Loucy (cell line): Measurements from ENCODE around the gene EIF6.
"Not testable (repeated sequence)": the region's sequence is repeated elsewhere in the genome, so short reads cannot be mapped to it uniquely, and the experiment has no call there.

Experiments
- H2AFZ ChIP-seq: fragments of 200-600 bp; sonication (generic); 2 replicates; pipeline ENCODE4 v1.6.0; 2016; ENCODE audit warnings: antibody characterized with exemption, mild to moderate bottlenecking, low read length, moderate library complexity
- H3F3A ChIP-seq: fragments of 200-600 bp; 2 replicates; pipeline ENCODE4 v1.6.0; 2016; ENCODE audit warnings: antibody characterized with exemption, low read depth, mild to moderate bottlenecking
- H3K27me3 ChIP-seq: fragments of 200-600 bp; sonication (generic); 2 replicates; pipeline ENCODE4 v1.6.1; 2014; ENCODE audit warnings: low read length, mild to moderate bottlenecking; ENCODE audit not compliant: insufficient read depth, poor library complexity, severe bottlenecking
- H3K36me3 ChIP-seq: fragments of 200-600 bp; sonication (generic); 2 replicates; pipeline ENCODE4 v1.6.1; 2016; ENCODE audit warnings: low read length; ENCODE audit not compliant: insufficient read depth
- H3K4me1 ChIP-seq: fragments of 200-600 bp; sonication (generic); 2 replicates; pipeline ENCODE4 v1.5.1; 2014; ENCODE audit warnings: low read length, mild to moderate bottlenecking; ENCODE audit not compliant: insufficient read depth, poor library complexity, severe bottlenecking
- H3K4me2 ChIP-seq: fragments of 200-600 bp; sonication (generic); 2 replicates; pipeline ENCODE4 v1.6.0; 2014; ENCODE audit warnings: antibody characterized with exemption, low read length, low read depth, mild to moderate bottlenecking; ENCODE audit not compliant: poor library complexity, severe bottlenecking
- H3K4me3 ChIP-seq: fragments of 200-600 bp; sonication (generic); 2 replicates; pipeline ENCODE4 v1.5.1; 2014; ENCODE audit warnings: low read length, mild to moderate bottlenecking, mixed read lengths; ENCODE audit not compliant: poor library complexity, severe bottlenecking
- H3K79me2 ChIP-seq: fragments of 200-600 bp; sonication (generic); 2 replicates; pipeline ENCODE4 v1.6.1; 2014; ENCODE audit warnings: low read length; ENCODE audit not compliant: insufficient read depth
- H3K9ac ChIP-seq: fragments of 200-600 bp; sonication (generic); 2 replicates; pipeline ENCODE4 v1.6.0; 2014; ENCODE audit warnings: mild to moderate bottlenecking, low read depth, low read length, moderate library complexity; ENCODE audit not compliant: poor library complexity, severe bottlenecking
- H3K9me2 ChIP-seq: fragments of 200-600 bp; sonication (generic); replicated peaks from 2 replicates; pipeline ENCODE4 v1.6.1; 2016; ENCODE audit warnings: low read depth, low read length, mixed read lengths
- H3K9me3 ChIP-seq: fragments of 200-600 bp; sonication (generic); 2 replicates; pipeline ENCODE4 v1.6.1; 2014; ENCODE audit warnings: mild to moderate bottlenecking, antibody characterized with exemption, low read length, low read depth; ENCODE audit not compliant: insufficient read depth
- H4K20me1 ChIP-seq: fragments of 200-600 bp; sonication (generic); 2 replicates; pipeline ENCODE4 v1.6.0; 2014; ENCODE audit warnings: antibody characterized with exemption, low read length, mild to moderate bottlenecking; ENCODE audit not compliant: insufficient read depth, poor library complexity, severe bottlenecking
- EZH2phosphoT487 ChIP-seq: fragments of 200-600 bp; IDR thresholded peaks from 2 replicates; pipeline ENCODE4 v1.6.1; 2018; ENCODE audit warnings: antibody characterized with exemption, mild to moderate bottlenecking, moderate library complexity, borderline replicate concordance
- TF ChIP-seq, protein P1 (sequence below): fragments of 200-600 bp; sonication (generic); conservative IDR thresholded peaks from 2 replicates; pipeline ENCODE4 v1.5.1; 2014; ENCODE audit warnings: mild to moderate bottlenecking, antibody characterized with exemption, low read length

Gene EIF6

DNA sequence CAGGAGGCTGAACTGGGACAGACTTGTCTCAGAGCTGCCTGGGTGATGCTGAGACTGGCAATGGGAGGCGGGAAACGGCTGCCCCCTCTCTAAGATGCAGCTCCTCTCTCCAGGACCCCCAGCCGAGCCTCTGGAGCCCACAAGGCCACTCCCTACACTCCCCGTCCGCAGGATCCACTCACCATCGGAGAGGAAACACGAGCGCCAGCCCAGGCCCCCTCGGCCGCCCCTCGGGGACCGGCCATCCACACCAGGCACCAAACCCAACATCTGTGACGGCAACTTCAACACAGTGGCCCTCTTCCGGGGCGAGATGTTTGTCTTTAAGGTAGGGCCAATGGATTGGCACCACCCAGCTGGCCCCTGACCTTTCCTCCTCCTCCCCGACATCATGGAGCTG lies 17.5 kb downstream of the EIF6 start:
- no peaks in the 10 kb centered on the region for H4K20me1 ChIP-seq
- H3K9me3 ChIP-seq: no peaks in the 10 kb centered on the region
- H3K4me1 ChIP-seq: no peaks in the 10 kb centered on the region
- no peaks in the 10 kb centered on the region for H3K79me2 ChIP-seq
- no peaks in the 10 kb centered on the region for H3K27me3 ChIP-seq
- H3K9ac ChIP-seq: no peak overlapping the region
- TF ChIP-seq, protein P1, sequence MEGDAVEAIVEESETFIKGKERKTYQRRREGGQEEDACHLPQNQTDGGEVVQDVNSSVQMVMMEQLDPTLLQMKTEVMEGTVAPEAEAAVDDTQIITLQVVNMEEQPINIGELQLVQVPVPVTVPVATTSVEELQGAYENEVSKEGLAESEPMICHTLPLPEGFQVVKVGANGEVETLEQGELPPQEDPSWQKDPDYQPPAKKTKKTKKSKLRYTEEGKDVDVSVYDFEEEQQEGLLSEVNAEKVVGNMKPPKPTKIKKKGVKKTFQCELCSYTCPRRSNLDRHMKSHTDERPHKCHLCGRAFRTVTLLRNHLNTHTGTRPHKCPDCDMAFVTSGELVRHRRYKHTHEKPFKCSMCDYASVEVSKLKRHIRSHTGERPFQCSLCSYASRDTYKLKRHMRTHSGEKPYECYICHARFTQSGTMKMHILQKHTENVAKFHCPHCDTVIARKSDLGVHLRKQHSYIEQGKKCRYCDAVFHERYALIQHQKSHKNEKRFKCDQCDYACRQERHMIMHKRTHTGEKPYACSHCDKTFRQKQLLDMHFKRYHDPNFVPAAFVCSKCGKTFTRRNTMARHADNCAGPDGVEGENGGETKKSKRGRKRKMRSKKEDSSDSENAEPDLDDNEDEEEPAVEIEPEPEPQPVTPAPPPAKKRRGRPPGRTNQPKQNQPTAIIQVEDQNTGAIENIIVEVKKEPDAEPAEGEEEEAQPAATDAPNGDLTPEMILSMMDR: no peak
- no peak for TF ChIP-seq EZH2phosphoT487
- H3F3A ChIP-seq: no peaks in the 10 kb centered on the region
- no peaks in the 10 kb centered on the region for H3K9me2 ChIP-seq
- no peak overlapping the region for H3K4me3 ChIP-seq
- no peak overlapping the region for H3K4me2 ChIP-seq
- H2AFZ ChIP-seq: no peak overlapping the region
- no peaks in the 10 kb centered on the region for H3K36me3 ChIP-seq

DNA sequence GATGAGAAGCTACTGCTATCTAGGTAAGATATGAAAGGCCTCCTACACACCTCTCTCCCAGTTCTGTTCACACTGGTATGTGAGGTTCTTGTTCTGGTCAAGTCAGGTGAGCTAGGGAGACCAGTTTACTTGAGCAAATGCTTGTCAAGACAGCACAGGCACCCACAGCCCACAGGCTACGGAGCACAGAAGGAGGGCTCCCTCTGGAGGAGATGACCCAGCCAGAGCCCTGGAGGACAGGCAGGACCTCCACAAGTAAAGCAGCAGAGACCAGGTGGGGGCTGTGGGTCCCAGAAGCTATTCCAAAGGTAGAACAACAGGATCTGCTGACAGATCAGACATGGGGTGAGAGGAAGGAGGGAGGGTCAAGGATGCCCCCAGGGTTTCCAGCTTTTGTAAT lies 19.8 kb downstream of the EIF6 start:
- no peaks in the 10 kb centered on the region for H3K27me3 ChIP-seq
- no peaks in the 10 kb centered on the region for H3K79me2 ChIP-seq
- H3K9me2 ChIP-seq: no peaks in the 10 kb centered on the region
- no peaks in the 10 kb centered on the region for H3F3A ChIP-seq
- H3K4me1 ChIP-seq: no peaks in the 10 kb centered on the region
- no peaks in the 10 kb centered on the region for H4K20me1 ChIP-seq
- no peaks in the 10 kb centered on the region for H3K9me3 ChIP-seq
- no peaks in the 10 kb centered on the region for H3K36me3 ChIP-seq
- H3K4me3 ChIP-seq: no peak overlapping the region
- no peak overlapping the region for H3K9ac ChIP-seq
- H2AFZ ChIP-seq: no peak overlapping the region
- H3K4me2 ChIP-seq: no peak overlapping the region
- TF ChIP-seq, protein P1: peak; percentile 50
- no peak for TF ChIP-seq EZH2phosphoT487

DNA sequence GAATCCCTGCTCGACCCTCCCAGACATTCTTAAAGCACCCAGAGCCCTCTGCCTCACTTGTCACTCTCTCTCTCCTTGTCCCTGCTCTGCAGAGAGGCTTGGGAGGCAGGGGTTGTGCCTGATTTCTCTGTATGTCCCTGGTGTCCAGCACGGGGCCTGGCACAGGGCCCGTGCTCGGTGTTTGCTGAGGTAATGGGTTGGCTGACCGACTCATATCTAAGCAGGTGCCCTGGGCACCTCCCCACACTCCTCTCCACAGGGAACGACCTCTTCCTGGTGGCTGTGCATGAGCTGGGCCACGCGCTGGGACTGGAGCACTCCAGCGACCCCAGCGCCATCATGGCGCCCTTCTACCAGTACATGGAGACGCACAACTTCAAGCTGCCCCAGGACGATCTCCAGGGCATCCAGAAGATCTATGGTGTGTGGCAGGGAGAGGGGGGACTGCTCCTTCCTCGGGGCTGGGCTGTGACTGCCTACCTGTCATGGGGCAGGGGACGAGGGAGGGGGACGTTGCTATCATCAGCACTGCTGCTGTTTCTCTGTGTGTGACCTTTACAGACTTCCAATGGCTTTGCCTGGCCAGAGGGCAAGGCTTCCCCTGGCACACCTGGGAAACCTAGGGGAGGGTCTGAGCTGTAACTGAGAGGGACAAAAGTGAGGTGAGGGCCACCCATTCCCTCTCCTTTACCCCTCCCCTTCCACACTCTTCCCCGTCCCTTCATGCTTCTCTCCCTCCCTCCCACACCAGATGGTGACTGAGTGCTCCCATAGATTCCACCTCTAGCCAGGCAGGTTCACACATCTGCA lies 20.8 kb downstream of the EIF6 start:
- Histone ChIP-seq H3K9me2 (no peaks in the 10 kb centered on the region), H3K4me2 (no peak overlapping the region), H4K20me1 (no peaks in the 10 kb centered on the region), H3K4me3 (no peak overlapping the region), H3K27me3 (no peaks in the 10 kb centered on the region), H2AFZ (no peak overlapping the region), H3F3A (no peaks in the 10 kb centered on the region), H3K79me2 (no peaks in the 10 kb centered on the region), H3K9me3 (no peaks in the 10 kb centered on the region), H3K4me1 (no peaks in the 10 kb centered on the region), H3K36me3 (no peaks in the 10 kb centered on the region), H3K9ac (no peak overlapping the region)
- TF ChIP-seq EZH2phosphoT487: no peak
- TF ChIP-seq, protein P1: no peak

DNA sequence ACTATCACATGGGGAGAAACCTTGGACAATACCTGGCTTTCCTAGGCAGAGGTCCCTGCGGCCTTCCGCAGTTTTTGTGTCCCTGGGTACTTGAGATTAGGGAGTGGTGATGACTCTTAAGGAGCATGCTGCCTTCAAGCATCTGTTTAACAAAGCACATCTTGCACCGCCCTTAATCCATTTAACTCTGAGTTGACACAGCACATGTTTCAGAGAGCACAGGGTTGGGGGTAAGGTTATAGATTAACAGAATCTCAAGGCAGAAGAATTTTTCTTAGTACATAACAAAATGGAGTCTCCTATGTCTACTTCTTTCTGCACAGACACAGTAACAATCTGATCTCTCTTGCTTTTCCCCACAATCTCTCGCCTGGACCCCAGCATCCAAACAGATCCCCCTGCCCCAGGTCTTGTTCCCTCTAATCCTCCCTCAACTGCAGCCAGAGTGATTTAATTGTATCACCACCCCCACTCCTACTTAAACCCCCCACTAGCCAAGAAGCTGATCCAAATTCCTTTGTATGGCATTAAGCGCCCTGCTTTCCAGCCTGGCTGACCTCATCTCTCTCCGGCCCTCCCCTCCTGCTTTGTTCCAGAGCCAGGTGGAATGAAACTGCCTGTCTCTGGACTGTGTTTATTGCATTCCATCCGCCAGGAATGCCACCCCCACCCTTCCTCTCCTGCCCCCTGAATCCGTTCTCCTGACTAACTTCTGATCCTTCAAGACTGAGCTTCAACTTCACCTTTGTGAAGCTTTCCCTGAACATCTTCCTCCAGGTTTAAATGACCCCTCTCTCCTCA lies 21.6 kb downstream of the EIF6 start:
- H3K4me3 ChIP-seq: not testable (repeated sequence)

DNA sequence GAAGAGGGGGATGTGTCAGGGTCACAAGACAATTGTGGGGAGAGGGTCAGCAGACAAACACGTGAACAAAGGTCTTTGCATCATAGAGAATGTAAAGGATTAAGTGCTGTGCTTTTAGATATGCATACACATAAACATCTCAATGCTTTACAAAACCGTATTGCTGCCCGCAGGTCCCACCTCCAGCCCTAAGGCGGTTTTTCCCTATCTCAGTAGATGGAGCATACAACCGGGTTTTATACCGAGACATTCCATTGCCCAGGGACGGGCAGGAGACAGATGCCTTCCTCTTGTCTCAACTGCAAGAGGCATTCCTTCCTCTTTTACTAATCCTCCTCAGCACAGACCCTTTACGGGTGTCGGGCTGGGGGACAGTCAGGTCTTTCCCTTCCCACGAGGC lies 22.3 kb downstream of the EIF6 start:
- H3K9ac ChIP-seq, H3K79me2 ChIP-seq, H3F3A ChIP-seq, H3K4me3 ChIP-seq, H3K9me2 ChIP-seq, H3K36me3 ChIP-seq, H3K4me1 ChIP-seq, H3K4me2 ChIP-seq, H4K20me1 ChIP-seq, H3K27me3 ChIP-seq, H2AFZ ChIP-seq, H3K9me3 ChIP-seq: not testable (repeated sequence)

More for the DNA sequence above, 21.6 kb downstream of the EIF6 start:
- not testable (repeated sequence) for H2AFZ ChIP-seq, H3K4me2 ChIP-seq, H3K9me2 ChIP-seq, H4K20me1 ChIP-seq, H3K27me3 ChIP-seq, H3K36me3 ChIP-seq, H3K9me3 ChIP-seq, H3K4me1 ChIP-seq, H3K79me2 ChIP-seq, H3K9ac ChIP-seq, H3F3A ChIP-seq
